ENCODE data around the gene TENT5C. TPM values are rescaled to one million over a fixed set of nuclear protein-coding genes. Genes with fewer than 3 reads are reported as not detected.
"Not testable (repeated sequence)": the region's sequence is repeated elsewhere in the genome, so short reads cannot be mapped to it uniquely, and the experiment has no call there.

Gene TENT5C
- total and polyA plus RNA-seq, 10 of the 15 experiments (the other 5 are each of a cell fraction or from before 2014, with no cell fraction given) = 0.19 to 2.4 (median 0.78) TPM

- H3K27ac ChIP-seq (ENCODE audit: control insufficient read depth, insufficient read depth); H2AFZ ChIP-seq (ENCODE audit: control insufficient read depth, low read depth, low read length); ATAC-seq; H3K9me3 ChIP-seq (replicated peaks; ENCODE audit: control insufficient read depth, insufficient read depth, low read length); in situ Hi-C loops (cut with MboI); H3K4me3 ChIP-seq; H4K20me1 ChIP-seq (ENCODE audit: control insufficient read depth, insufficient read depth); H3K9ac ChIP-seq (ENCODE audit: control insufficient read depth, insufficient read depth, low read length); H3K4me1 ChIP-seq (ENCODE audit: control insufficient read depth, insufficient read depth, low read length); SMC1A ChIA-PET (ENCODE audit: uncharacterized antibody, unreplicated experiment); RAD21 ChIA-PET (ENCODE audit: unreplicated experiment); H3K36me3 ChIP-seq (ENCODE audit: control insufficient read depth in 2 of 2, insufficient read depth in 2 of 2, low read length in 1 of 2); DNase-seq (ENCODE audit: low read depth, low spot score); H3K79me2 ChIP-seq (ENCODE audit: control insufficient read depth, insufficient read depth, low read length); H3K27me3 ChIP-seq (replicated peaks in 1 of 2; ENCODE audit: control insufficient read depth in 2 of 2, insufficient read depth in 2 of 2, low read length in 1 of 2); intact Hi-C loops (cut with micrococcal nuclease; ENCODE audit: unreplicated experiment); FAIRE-seq; BruUV-seq (replicated peaks); H3K4me2 ChIP-seq (ENCODE audit: control insufficient read depth, insufficient read depth); POLR2A ChIA-PET: not testable (repeated sequence)
- CTCF ChIA-PET = interaction anchor here (1.0 to 1.3 kb wide), 2 partner anchors 10 to 116 kb away, joined by 3 read pairs; no protein-coding TSS in a partner anchor
Measured at GRCh38 chr1:117558451-117558850, 47.4 kb upstream of the TENT5C start.

- no TSS peak for BruUV-seq (replicated peaks)
- no peak for FAIRE-seq
- ChIA-PET CTCF (interaction anchor here (1.3 kb wide), 1 partner anchor 115 kb away, joined by 3 read pairs; no protein-coding TSS in a partner anchor), POLR2A (no interaction called here), RAD21 (ENCODE audit: unreplicated experiment) (no interaction called here), SMC1A (ENCODE audit: uncharacterized antibody, unreplicated experiment) (no interaction called here)
- ATAC-seq = no peak
- Histone ChIP-seq H3K79me2 (ENCODE audit: control insufficient read depth, insufficient read depth, low read length) (no peaks in the 10 kb centered on the region), H4K20me1 (ENCODE audit: control insufficient read depth, insufficient read depth) (peaks cover 3% of the 10 kb centered on the region), H3K27ac (ENCODE audit: control insufficient read depth, insufficient read depth) (no peak overlapping the region), H2AFZ (ENCODE audit: control insufficient read depth, low read depth, low read length) (no peak overlapping the region), H3K27me3 (replicated peaks in 1 of 2; ENCODE audit: control insufficient read depth in 2 of 2, insufficient read depth in 2 of 2, low read length in 1 of 2) (peaks cover 0 to 3% of the 10 kb centered on the region in 2 experiments; a peak in 2 of 4 replicates), H3K9ac (ENCODE audit: control insufficient read depth, insufficient read depth, low read length) (no peak overlapping the region), H3K4me3 (no peak overlapping the region), H3K36me3 (ENCODE audit: control insufficient read depth in 2 of 2, insufficient read depth in 2 of 2, low read length in 1 of 2) (no peaks in the 10 kb centered on the region), H3K4me1 (ENCODE audit: control insufficient read depth, insufficient read depth, low read length) (no peaks in the 10 kb centered on the region), H3K4me2 (ENCODE audit: control insufficient read depth, insufficient read depth) (no peak overlapping the region), H3K9me3 (replicated peaks; ENCODE audit: control insufficient read depth, insufficient read depth, low read length) (no peaks in the 10 kb centered on the region; the same call in 2 of the 3 replicates)
- intact Hi-C loops (cut with micrococcal nuclease; ENCODE audit: unreplicated experiment) = no loop called here
- in situ Hi-C loops (cut with MboI) = no loop called here
- 46% methylated on average over 3 of the region's 3 CpGs for WGBS (ENCODE audit: insufficient coverage, insufficient replicate concordance, low lambda C conversion rate, missing lambda C conversion rate)
- no peak for DNase-seq (ENCODE audit: low read depth, low spot score)
- TF ChIP-seq ESRRA (IDR thresholded peaks at IDR 0.05; ENCODE audit: low read length) = no peak
- TF ChIP-seq LARP7 (IDR thresholded peaks at IDR 0.05) = no peak
- no peak for TF ChIP-seq RCOR1 (conservative IDR thresholded peaks at IDR 0.05; ENCODE audit: low read depth, low read length)
- TF ChIP-seq BMI1 (IDR thresholded peaks at IDR 0.05; ENCODE audit: borderline replicate concordance) = no peak
- no peak for TF ChIP-seq SUPT20H (IDR thresholded peaks at IDR 0.05; ENCODE audit: borderline replicate concordance, control insufficient read depth, low read depth, low read length)
- no peak for TF ChIP-seq RAD51 (IDR thresholded peaks at IDR 0.05)
- TF ChIP-seq CUX1 (IDR thresholded peaks at IDR 0.05; ENCODE audit: insufficient replicate concordance, low read depth, low read length) = no peak
- TF ChIP-seq ZNF622 (IDR thresholded peaks at IDR 0.05) = no peak
- no peak for TF ChIP-seq EZH2 (IDR thresholded peaks at IDR 0.05; ENCODE audit: borderline replicate concordance, control insufficient read depth, low read depth, low read length)
- no peak for TF ChIP-seq IRF5 (IDR thresholded peaks at IDR 0.05; ENCODE audit: borderline replicate concordance)
- TF ChIP-seq KAT2A (conservative IDR thresholded peaks at IDR 0.05; ENCODE audit: control insufficient read depth, low read depth, low read length) = no peak
- TF ChIP-seq SRF (IDR thresholded peaks at IDR 0.05; ENCODE audit: low read depth in 2 of 2, low read length in 2 of 2) = no peak
Measured at GRCh38 chr1:117559139-117559538, 46.7 kb upstream of the TENT5C start.

Data from GM12878 (cell line).